Measurements from ENCODE around the gene LRP5. TPM values are rescaled to one million over a fixed set of nuclear protein-coding genes. Genes with fewer than 3 reads are reported as not detected.
"Not testable (repeated sequence)": the region's sequence is repeated elsewhere in the genome, so short reads cannot be mapped to it uniquely, and the experiment has no call there.

LRP5 gene
- total and polyA plus RNA-seq, 2 donors, result 30.8 to 54.8 TPM

DNA sequence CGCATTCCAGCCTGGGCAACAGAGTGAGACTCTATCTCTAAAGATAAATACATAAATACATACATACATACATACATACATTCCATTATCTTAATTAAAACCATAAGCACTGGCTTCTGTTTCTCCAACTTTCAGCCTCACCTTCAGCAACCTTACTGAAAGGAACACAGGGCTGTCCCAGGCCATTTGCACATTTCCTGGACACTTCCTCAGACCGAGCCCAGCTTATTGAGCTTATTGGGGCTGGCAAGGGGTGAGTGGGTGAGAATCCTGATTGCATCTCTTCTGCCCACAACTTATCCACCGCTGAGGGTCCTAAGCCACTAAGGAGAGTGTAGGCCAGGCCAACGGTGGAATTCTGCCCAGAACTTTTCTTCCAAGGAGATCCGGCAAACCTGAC lies 16.5 kb upstream of the LRP5 start:
- no peak for DNase-seq (ENCODE audit: extremely low spot score)
- WGBS, result 89% methylated on average over 5 of the region's 5 CpGs
- no peaks in the 10 kb centered on the region for H3K4me1 ChIP-seq (ENCODE audit: insufficient read depth)
- H3K4me3 ChIP-seq (ENCODE audit: low read depth, low read length), result no peak overlapping the region
- H3K27ac ChIP-seq (ENCODE audit: low read depth), result no peak overlapping the region
- H3K36me3 ChIP-seq (ENCODE audit: insufficient read depth), result no peaks in the 10 kb centered on the region

DNA sequence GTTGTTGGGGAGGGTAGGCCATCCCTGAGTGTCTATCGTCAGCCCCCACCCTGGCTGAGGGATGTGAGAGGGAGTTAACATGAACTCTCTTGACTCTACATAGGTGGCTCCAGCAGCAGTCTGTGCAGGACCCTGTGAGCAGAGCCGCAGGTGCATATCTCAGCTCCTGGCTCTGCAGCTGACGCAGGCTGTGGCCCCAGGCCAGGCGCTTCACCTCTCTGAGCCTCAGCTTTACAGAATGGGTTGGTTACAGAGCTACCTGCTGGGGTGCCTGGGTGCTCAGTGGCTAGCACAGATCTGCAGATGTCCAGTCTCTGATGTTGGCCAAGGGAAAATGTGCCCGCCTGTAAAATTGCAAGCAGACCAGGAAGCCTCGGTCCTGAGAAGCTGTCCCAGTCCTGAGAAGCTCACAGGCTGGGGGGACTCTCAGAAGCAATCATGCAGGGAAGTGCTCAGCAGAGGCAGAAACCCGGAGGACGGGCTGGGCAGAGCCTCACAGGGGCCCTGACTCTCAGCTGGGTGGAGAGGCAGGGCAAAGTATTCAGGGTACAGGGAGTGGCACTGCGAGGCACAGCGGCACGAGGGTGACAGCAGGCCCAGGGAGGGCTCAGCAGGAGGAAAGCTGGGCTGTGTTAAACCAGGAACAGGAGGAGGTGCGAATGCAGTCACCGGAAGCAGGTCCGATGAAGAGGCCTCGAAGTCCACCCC lies 15.9 kb upstream of the LRP5 start:
- H3K27ac ChIP-seq (ENCODE audit: low read depth), result no peak overlapping the region
- no peak overlapping the region for H3K4me3 ChIP-seq (ENCODE audit: low read depth, low read length)
- H3K36me3 ChIP-seq (ENCODE audit: insufficient read depth), result no peaks in the 10 kb centered on the region
- WGBS, result 87% methylated on average over 15 of the region's 15 CpGs
- no peak for DNase-seq (ENCODE audit: extremely low spot score)
- H3K4me1 ChIP-seq (ENCODE audit: insufficient read depth), result no peaks in the 10 kb centered on the region

DNA sequence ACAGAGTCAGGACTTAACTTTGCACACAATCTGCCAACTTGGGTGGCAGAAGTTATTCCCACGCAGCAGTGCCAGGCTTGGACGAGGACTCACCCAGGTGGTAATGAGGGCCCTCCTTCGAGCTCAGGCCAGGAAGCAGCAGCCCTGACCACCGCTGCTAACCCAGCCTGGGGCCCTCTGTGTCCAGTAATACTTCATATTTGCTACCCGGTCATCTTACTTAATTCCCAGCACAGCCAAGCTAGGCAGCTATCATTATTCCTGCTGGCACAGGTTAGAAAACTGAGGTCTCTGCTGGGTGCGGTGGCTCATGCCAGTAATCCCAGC lies 15.4 kb upstream of the LRP5 start:
- Histone ChIP-seq H3K27ac (ENCODE audit: low read depth) (no peak overlapping the region), H3K4me3 (ENCODE audit: low read depth, low read length) (no peak overlapping the region), H3K4me1 (ENCODE audit: insufficient read depth) (no peaks in the 10 kb centered on the region), H3K36me3 (ENCODE audit: insufficient read depth) (no peaks in the 10 kb centered on the region)
- WGBS, result 93% methylated on average over 6 of the region's 6 CpGs
- DNase-seq (ENCODE audit: extremely low spot score), result no peak

DNA sequence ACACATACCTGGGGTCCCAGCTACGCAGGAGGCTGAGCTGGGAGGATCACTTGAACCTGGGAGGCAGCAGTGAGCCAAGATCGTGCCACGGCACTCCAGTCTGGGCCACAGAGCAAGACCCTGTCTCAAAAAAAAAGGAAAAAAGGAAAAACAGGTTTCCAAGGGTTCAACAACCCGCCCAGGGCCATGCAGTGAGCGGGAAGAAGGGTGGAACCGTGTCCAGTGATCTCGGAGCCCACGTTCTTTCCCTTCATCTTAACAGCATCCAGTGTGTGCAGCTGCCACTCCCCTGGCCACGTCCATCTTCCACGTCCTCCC lies 14.9 kb upstream of the LRP5 start:
- H3K4me1 ChIP-seq (ENCODE audit: insufficient read depth), result no peaks in the 10 kb centered on the region
- no peak overlapping the region for H3K27ac ChIP-seq (ENCODE audit: low read depth)
- 31% methylated on average over 10 of the region's 10 CpGs for WGBS
- no peaks in the 10 kb centered on the region for H3K36me3 ChIP-seq (ENCODE audit: insufficient read depth)
- no peak for DNase-seq (ENCODE audit: extremely low spot score)
- H3K4me3 ChIP-seq (ENCODE audit: low read depth, low read length), result no peak overlapping the region

DNA sequence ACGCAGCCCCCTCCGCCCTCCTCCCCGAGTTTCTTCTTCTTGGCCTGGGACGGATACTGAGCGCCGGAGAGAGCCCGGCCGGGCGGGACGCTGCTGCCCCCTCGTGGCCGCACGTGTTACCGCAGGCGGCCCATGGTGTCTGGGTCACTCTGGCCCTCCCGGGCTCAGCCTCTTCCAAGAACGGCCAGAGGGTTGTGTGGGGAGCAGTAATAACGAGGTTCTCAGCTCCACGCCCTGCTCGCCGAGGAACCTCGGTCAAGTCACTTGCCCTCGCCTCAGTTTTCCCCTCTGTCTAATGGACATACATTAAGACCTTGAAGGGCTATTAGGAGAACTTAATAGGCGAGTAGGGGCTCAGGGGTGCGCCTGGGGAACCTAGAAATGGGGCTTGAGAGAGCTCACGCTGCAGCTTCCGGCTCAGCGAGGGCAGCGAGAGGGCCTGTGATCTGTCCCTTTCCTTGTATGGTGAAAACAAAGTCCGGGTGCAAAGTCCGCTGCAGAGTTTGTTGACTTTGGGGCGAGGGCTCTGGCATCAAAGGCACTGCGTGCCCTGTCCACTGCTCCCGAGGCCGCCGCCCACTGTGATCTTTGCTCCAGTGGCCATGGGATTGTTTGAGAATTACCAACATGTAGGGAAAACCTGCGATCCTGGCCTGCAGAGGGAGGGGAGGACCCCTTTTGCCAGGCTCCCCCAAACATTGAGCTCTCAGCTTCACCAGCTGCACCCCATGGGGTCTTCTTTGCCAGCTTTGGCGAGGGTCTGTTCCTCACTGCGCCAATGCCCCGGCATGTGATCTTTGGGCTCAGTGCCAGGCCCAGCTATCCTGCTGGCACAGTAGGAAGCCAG lies 14.4 kb upstream of the LRP5 start:
- Histone ChIP-seq H3K4me3 (ENCODE audit: low read depth, low read length) (no peak overlapping the region), H3K27ac (ENCODE audit: low read depth) (no peak overlapping the region), H3K4me1 (ENCODE audit: insufficient read depth) (no peaks in the 10 kb centered on the region), H3K36me3 (ENCODE audit: insufficient read depth) (no peaks in the 10 kb centered on the region)
- WGBS, result 31% methylated on average over 40 of the region's 40 CpGs
- DNase-seq (ENCODE audit: extremely low spot score), result no peak

DNA sequence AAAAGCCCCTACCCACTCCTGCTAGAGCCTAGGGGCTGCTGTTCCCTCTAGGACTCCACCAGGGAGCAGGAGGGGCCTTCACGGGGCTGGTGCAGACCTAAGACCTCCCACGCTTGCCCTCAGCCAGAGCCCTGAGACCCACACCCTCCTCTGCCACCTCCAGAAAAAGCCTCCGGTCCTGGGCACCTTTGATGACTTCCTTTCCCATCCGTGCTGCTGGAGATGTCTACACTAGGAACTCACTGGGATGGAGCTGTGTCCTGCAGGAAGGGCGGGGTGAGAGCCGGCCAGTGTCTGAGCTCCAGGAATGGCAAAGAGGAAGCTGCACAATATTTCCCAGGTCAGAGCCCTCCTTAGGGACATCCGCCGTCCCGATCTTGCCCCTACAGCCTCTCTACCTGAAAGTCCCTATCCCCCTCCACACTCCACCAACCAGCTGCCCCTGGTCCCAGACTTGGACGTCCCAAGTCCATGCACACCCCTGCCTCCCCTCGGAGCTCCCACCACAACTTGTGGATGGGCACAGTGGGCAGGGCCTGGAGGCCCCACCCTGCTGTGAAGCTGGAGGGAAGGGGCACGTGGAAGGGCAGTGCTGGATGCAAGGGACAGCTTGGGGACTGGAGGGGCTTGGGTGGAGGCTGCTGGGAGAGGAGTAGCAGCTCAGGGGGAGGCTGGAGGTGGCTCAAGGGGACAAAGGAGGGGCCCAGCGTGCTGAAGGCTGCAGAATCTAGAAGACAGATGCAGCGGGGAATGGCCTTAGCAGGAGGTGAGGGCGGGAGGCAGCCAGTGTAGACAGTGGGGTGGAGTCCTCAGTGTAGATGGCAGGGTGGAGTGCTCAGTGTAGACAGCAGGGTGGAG lies 13.5 kb upstream of the LRP5 start:
- no peak for DNase-seq (ENCODE audit: extremely low spot score)
- no peak overlapping the region for H3K27ac ChIP-seq (ENCODE audit: low read depth)
- WGBS, result 73% methylated on average over 15 of the region's 15 CpGs

DNA sequence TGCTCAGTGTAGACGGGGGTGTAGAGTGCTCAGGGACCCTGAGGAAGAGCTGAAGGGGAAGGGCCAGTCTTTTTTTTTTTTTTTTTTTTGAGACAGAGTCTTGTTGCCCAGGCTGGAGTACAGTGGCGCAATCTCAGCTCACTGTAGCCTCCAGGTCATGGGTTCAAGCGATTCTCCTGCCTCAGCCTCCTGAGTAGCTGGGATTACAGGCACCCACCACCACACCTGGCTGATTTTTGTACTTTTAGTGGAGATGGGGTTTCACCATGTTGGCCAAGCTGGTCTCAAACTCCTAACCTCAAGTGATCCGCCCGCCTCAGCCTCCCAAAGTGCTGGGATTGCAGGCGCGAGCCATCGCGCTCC lies 12.9 kb upstream of the LRP5 start:
- not testable (repeated sequence) for DNase-seq (ENCODE audit: extremely low spot score); H3K27ac ChIP-seq (ENCODE audit: low read depth); H3K4me3 ChIP-seq (ENCODE audit: low read depth, low read length); H3K36me3 ChIP-seq (ENCODE audit: insufficient read depth); H3K4me1 ChIP-seq (ENCODE audit: insufficient read depth)
- over 99% methylated on average over 9 of the region's 9 CpGs for WGBS

More for the DNA sequence above, 13.5 kb upstream of the LRP5 start:
- H3K4me3 ChIP-seq (ENCODE audit: low read depth, low read length), result no peak overlapping the region
- H3K4me1 ChIP-seq (ENCODE audit: insufficient read depth), result no peaks in the 10 kb centered on the region
- H3K36me3 ChIP-seq (ENCODE audit: insufficient read depth), result no peaks in the 10 kb centered on the region

DNA sequence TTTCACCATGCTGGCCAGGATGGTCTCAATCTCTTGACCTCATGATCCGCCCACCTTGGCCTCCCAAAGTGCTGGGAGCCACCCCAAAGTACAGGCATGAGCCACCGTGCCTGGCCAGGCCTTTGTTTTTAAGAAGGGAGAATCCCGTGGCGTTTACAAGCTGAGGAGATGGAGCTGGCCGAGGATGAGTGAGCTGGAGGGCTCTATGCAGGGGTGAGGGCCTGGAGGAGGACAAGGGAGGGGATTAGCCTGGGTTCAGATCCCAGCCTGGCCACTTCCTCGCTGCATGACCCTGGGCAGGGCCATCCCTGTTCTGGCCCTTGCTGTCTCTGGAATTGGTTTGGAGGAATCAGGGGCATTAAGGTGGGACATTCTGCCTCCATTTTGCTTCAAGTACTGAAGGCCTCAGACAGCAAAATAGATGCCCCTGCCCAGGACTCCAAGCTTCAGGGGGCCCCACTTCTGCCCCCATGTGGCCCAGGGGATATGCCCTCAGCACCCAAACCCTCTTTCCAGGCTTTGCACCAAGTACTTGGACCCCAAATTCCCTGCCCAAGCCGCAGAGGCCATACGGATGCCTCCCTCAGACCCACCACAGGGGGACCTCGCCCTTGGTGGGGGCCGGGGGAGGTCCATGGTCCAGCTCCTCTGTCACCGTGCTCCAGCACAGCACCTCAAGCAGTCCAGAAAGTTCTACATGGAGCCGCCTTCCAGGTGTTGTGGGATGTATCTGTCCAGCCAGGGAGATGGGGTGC lies 12.1 kb upstream of the LRP5 start:
- Histone ChIP-seq H3K4me1 (ENCODE audit: insufficient read depth) (no peaks in the 10 kb centered on the region), H3K27ac (ENCODE audit: low read depth) (no peak overlapping the region), H3K36me3 (ENCODE audit: insufficient read depth) (no peaks in the 10 kb centered on the region), H3K4me3 (ENCODE audit: low read depth, low read length) (no peak overlapping the region)
- WGBS, result 83% methylated on average over 12 of the region's 12 CpGs
- no peak for DNase-seq (ENCODE audit: extremely low spot score)

DNA sequence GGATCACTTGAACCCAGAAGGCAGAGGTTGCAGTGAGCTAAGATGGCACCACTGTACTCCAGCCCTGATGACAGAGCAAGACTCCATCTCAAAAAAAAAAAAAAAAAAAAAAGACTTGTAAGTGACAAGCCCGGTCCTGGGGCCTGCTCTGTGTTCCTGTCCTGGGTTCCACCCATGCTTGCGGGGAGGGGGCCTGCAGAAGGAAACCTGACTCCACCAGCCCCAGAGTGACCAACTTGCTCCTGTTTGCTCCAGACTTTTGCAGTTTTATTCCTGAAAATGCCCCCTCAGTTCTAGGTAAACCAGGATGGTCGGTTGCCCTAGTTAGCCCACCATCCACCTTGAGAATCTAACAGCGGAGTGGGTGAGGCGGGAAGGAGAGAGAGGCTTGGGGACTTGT lies 10.1 kb upstream of the LRP5 start:
- Histone ChIP-seq H3K4me3 (ENCODE audit: low read depth, low read length) (no peak overlapping the region), H3K4me1 (ENCODE audit: insufficient read depth) (no peaks in the 10 kb centered on the region), H3K27ac (ENCODE audit: low read depth) (no peak overlapping the region), H3K36me3 (ENCODE audit: insufficient read depth) (no peaks in the 10 kb centered on the region)
- DNase-seq (ENCODE audit: extremely low spot score), result no peak
- 90% methylated on average over 5 of the region's 5 CpGs for WGBS

DNA sequence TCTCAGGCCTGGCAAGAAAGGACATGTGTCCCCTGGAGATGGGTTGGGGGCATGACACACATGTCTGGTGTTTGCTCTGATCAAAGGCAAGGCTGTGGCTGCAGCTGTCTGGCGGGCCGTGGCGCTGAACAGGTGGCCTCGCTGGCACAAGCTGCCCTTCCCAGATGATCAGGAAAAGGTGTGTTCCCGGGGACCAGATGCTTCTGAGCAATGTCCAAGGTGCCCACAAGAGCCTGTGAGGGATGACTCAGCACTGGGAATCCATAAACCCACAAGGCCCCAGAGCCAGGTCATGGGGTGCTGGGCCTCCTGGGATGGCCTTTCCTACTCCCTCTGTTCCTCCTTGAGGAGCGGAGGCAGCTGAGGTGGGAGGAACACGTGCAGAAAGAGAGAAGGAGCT lies 9.7 kb upstream of the LRP5 start:
- Histone ChIP-seq H3K4me1 (ENCODE audit: insufficient read depth) (no peaks in the 10 kb centered on the region), H3K27ac (ENCODE audit: low read depth) (no peak overlapping the region), H3K4me3 (ENCODE audit: low read depth, low read length) (no peak overlapping the region), H3K36me3 (ENCODE audit: insufficient read depth) (no peaks in the 10 kb centered on the region)
- WGBS, result 90% methylated on average over 7 of the region's 7 CpGs
- DNase-seq (ENCODE audit: extremely low spot score), result no peak

DNA sequence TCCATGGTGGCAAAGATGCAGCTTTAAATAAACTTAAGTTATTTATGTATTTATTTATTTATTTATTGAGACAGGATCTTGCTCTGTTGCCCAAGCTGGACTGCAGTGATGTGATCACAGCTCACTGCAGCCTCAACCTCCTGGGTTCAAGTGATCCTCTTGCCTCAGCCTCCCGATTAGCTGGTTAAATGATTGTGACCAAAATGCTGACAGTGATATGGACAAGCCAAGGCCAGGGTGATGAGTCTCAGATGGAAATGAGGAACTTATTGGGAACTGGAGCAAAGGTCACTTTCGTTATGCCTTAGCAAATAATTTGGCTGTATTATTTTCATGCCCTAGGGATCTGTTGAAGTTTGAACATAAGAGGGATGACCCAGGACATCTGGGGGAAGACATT lies 9.3 kb upstream of the LRP5 start:
- H3K36me3 ChIP-seq (ENCODE audit: insufficient read depth), result no peaks in the 10 kb centered on the region
- H3K4me1 ChIP-seq (ENCODE audit: insufficient read depth), result no peaks in the 10 kb centered on the region
- DNase-seq (ENCODE audit: extremely low spot score), result no peak
- H3K27ac ChIP-seq (ENCODE audit: low read depth), result no peak overlapping the region
- no peak overlapping the region for H3K4me3 ChIP-seq (ENCODE audit: low read depth, low read length)
- WGBS, result 81% methylated on average over 2 of the region's 2 CpGs

DNA sequence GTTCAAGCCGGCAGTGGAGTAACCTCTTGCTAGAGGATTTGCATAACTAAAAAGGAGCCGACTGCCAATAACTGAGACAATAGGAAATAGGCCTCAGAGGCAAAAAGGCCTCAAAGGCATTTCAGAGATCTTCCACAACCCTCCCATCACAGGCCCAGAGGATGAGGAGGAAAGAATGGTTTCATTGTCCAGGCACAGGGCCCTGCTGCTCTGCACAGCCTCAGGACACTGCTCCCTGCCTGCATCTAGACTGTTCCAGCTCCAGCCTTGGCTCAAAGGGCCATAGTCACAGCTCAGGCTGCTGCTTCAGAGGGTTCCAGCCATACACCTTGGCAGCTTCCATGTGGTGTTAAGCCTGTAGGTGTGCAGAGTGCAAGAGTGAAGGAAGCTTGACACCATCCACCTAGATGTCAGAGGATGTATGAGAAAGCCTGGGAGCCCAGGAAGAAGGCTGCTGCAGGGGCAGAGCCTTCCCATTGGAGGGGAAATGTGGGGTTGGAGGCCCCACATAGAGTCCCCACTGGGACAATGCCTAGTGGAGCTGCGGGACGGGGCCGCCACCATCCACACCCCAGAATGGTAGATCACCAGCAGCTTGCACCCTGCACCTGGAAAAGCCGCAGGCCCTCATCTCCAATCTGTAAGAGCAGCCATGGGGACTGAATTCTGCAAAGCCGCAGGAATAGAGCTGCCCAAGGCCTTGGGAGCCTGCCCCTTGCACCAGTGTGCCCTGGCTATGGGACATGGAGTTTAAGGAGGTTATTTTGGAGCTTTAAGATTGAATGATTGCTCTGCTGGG lies 8.2 kb upstream of the LRP5 start:
- Histone ChIP-seq H3K27ac (ENCODE audit: low read depth) (no peak overlapping the region), H3K36me3 (ENCODE audit: insufficient read depth) (no peaks in the 10 kb centered on the region), H3K4me3 (ENCODE audit: low read depth, low read length) (no peak overlapping the region), H3K4me1 (ENCODE audit: insufficient read depth) (no peaks in the 10 kb centered on the region)
- no peak for DNase-seq (ENCODE audit: extremely low spot score)
- WGBS, result 95% methylated on average over 7 of the region's 7 CpGs

DNA sequence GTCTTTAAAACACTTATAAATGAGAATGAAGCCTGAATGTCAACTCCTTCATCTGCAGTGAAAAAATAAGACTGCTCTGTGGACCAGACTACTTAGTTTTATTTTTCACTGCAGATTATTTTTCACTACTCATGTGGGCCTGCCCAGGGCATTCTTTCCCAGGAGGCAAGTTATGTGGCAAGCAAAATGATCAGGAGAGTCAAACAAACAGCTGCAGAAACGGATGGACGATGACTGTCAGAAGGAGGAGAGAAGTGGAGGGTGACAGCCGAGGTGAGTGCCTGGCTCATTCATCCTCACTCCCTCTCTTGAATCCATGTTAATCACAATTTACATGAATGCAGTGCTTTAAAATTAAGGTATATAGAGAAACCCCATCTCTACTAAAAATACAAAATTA lies 5.8 kb upstream of the LRP5 start:
- DNase-seq (ENCODE audit: extremely low spot score), result no peak
- 96% methylated on average over 3 of the region's 3 CpGs for WGBS
- no peak overlapping the region for H3K27ac ChIP-seq (ENCODE audit: low read depth)
- no peaks in the 10 kb centered on the region for H3K36me3 ChIP-seq (ENCODE audit: insufficient read depth)
- no peaks in the 10 kb centered on the region for H3K4me1 ChIP-seq (ENCODE audit: insufficient read depth)
- H3K4me3 ChIP-seq (ENCODE audit: low read depth, low read length), result no peak overlapping the region
